Activated naive CD8-positive, alpha-beta T cell treated with anti-CD3 and anti-CD28 coated beads, Interleukin-2, amount 10 ng/mL, durations not matched to agents 7 days and 5 days (primary cell): ENCODE measurements around the gene OCEL1. TPM values are rescaled to one million over a fixed set of nuclear protein-coding genes. Genes with fewer than 3 reads are reported as not detected.
"Not testable (repeated sequence)": the region's sequence is repeated elsewhere in the genome, so short reads cannot be mapped to it uniquely, and the experiment has no call there.

Source experiments
- ATAC-seq: fragments of 150-1000 bp; cut with Tn5 transposase; one replicate; pipeline ENCODE4 v1.10.0; 2021; ENCODE audit warnings: low read depth, moderate library complexity
- POLR2A ChIA-PET: fragments of 350-600 bp; sonication (Branson Sonifier 250); formaldehyde crosslinking; loops from one replicate; lab custom pipeline; 2021; ENCODE audit warnings: antibody characterized with exemption; lab: Charles Lee
- DNase-seq: peaks from one replicate; pipeline ENCODE4 v3.0.0; 2021
- H3K27ac Mint-ChIP-seq: one replicate; pipeline ENCODE4 v1.8.0; 2022; ENCODE audit warnings: mild to moderate bottlenecking, mixed read lengths
- H3K27me3 Mint-ChIP-seq: one replicate; pipeline ENCODE4 v1.8.0; 2022; ENCODE audit warnings: mild to moderate bottlenecking, moderate library complexity, mixed read lengths
- H3K36me3 Mint-ChIP-seq: one replicate; pipeline ENCODE4 v1.8.0; 2021; ENCODE audit warnings: mild to moderate bottlenecking, mixed read lengths
- H3K4me1 Mint-ChIP-seq: one replicate; pipeline ENCODE4 v1.8.0; 2021; ENCODE audit warnings: mixed read lengths
- H3K4me3 Mint-ChIP-seq: one replicate; pipeline ENCODE4 v1.8.0; 2022; ENCODE audit warnings: mild to moderate bottlenecking, moderate library complexity, mixed read lengths
- H3K9me3 Mint-ChIP-seq: one replicate; pipeline ENCODE4 v1.8.0; 2021; ENCODE audit warnings: mixed read lengths
- total RNA-seq, 2 experiments: library from RNA; stranded (reverse); gene quantifications; one replicate each; pipeline ENCODE4 v1.2.3, GENCODE V29; 2021

The OCEL1 gene
- total RNA-seq, 2 experiments from 2014 or later: 31.8 to 39.0 TPM

GRCh38 chr19:17266589-17266974 is 40.6 kb downstream of the OCEL1 start:
- ATAC-seq (no peak), DNase-seq (no peak)
- Mint-ChIP-seq H3K4me1 (peaks cover 20% of the 10 kb centered on the region), H3K27ac (peak overlapping the region; percentile 72), H3K36me3 (peaks cover 7% of the 10 kb centered on the region), H3K4me3 (peak overlapping the region; percentile 89), H3K27me3 (no peaks in the 10 kb centered on the region), H3K9me3 (no peaks in the 10 kb centered on the region)
- POLR2A ChIA-PET: interaction anchor here (0.6 to 1.4 kb wide), 8 partner anchors 9 to 424 kb away, joined by 3 to 4 read pairs (median 4); partner anchors contain the start of genes DDA1 and USE1

DNA sequence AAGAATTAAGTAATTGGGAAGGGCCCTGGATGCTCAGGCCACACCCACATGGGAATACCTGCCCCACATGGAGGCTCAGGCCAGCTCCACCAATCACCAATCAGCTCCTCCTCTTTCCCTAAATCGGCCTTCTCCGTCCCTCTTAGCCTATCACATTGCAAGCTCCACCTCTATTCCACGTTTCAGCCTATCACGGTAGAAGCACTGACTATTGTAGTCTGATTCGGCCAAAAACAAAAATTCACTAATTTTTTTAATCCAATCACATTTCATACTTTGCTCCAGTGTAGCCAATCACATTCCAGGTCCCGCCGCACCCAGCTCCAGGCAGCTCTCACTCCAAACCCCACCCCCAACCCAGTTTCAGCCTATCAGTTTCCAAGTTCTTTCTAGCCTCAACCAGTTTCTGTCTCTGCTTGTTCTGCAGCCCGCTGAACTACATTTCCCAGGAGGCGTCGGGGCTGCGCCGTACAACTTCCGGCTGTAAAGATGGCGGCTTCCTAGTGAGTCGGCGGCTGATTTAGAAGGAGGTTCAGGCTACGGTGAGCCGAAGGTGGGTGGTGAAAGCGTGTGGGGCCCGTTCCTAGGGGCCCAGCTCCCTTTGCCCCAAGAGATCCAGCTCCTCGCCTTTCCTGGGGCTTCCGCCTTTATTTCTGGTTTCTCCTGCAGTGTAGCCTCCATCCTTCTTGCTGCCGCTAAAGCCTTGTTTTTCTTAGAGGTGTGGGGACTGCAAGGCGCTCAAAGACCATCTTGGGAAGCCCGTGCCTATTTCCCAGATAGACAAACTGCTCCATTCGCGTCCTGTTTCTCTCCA is 41.2 kb downstream of the OCEL1 start, which contains the start of gene BABAM1:
Gene BABAM1, plus strand, starts transcription at position 469 of the 814 bp plus-strand sequence. CDS start 1,364 bp downstream, outside the sequence.
- H3K27ac Mint-ChIP-seq: peak within 1 kb of the TSS; percentile 72
- peaks cover 11% of the 10 kb centered on the region for H3K36me3 Mint-ChIP-seq
- ATAC-seq (peak; percentile 96), DNase-seq (peak; percentile 84)
- H3K4me1 Mint-ChIP-seq: peaks cover 20% of the 10 kb centered on the region
- peak within 1 kb of the TSS; percentile 89 for H3K4me3 Mint-ChIP-seq
- no peaks in the 10 kb centered on the region for H3K27me3 Mint-ChIP-seq
- H3K9me3 Mint-ChIP-seq: no peaks in the 10 kb centered on the region
- POLR2A ChIA-PET: interaction anchor here (0.6 to 1.4 kb wide), 11 partner anchors 8 to 425 kb away, joined by 3 to 4 read pairs (median 3); partner anchors contain the start of genes DDA1 and USE1

GRCh38 chr19:17268754-17269153 is 42.7 kb downstream of the OCEL1 start:
- H3K27ac Mint-ChIP-seq: no peak overlapping the region
- peak overlapping the region; percentile 89 for H3K4me3 Mint-ChIP-seq
- ATAC-seq (no peak), DNase-seq (no peak)
- H3K9me3 Mint-ChIP-seq: no peaks in the 10 kb centered on the region
- H3K4me1 Mint-ChIP-seq: peaks cover 20% of the 10 kb centered on the region
- H3K36me3 Mint-ChIP-seq: peaks cover 11% of the 10 kb centered on the region
- POLR2A ChIA-PET: interaction anchor here (0.7 kb wide), 1 partner anchor 217 kb away, joined by 9 read pairs; no protein-coding TSS in a partner anchor
- no peaks in the 10 kb centered on the region for H3K27me3 Mint-ChIP-seq

- H3K27me3 Mint-ChIP-seq, H3K9me3 Mint-ChIP-seq, H3K27ac Mint-ChIP-seq, H3K4me1 Mint-ChIP-seq, DNase-seq, H3K4me3 Mint-ChIP-seq, POLR2A ChIA-PET, ATAC-seq: not testable (repeated sequence)
- peaks cover 19% of the 10 kb centered on the region for H3K36me3 Mint-ChIP-seq
Observed at GRCh38 chr19:17274892-17275291, 48.9 kb downstream of the OCEL1 start.

DNA sequence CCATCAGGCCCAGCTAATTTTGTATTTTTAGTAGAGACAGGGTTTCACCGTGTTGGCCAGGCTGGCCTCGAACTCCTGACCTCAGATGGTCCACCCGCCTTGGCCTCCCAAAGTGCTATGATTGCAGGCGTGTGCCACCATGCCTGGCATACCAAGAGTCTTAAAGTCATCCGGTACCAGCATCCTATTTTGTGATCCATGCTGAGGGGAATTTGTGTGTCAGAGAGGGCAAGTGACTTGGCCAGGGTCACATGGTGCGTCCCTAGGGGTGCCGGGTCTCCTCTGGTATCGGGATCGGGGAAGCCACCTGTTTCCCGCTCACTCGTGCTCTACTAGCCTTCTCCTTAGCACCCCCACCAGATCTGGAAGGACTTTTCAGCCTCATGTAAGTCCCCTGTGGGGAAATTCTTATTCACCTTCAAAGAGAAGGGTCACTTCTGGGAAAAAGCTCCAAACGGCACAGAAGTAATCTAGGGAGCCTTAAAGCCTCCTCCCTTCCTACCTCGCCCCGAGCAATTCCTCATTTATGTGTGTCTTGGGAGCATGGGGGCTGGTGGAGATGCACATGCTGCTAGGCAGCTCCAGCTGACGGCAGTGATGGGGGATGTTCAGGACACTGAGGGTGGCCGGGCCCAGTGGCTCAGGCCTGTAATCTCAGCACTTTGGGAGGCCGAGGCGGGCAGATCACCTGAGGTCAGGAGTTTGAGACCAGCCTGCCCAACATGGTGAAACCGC is 49.6 kb downstream of the OCEL1 start:
- POLR2A ChIA-PET: no interaction called here
- H3K36me3 Mint-ChIP-seq: peaks cover 16% of the 10 kb centered on the region
- no peaks in the 10 kb centered on the region for H3K27me3 Mint-ChIP-seq
- no peak overlapping the region for H3K4me3 Mint-ChIP-seq
- DNase-seq: no peak
- H3K9me3 Mint-ChIP-seq: no peaks in the 10 kb centered on the region
- ATAC-seq: no peak
- peaks cover 2% of the 10 kb centered on the region for H3K4me1 Mint-ChIP-seq
- no peak overlapping the region for H3K27ac Mint-ChIP-seq

Other genes starting within 250 kb of the OCEL1 start
- under 1 TPM; 0.42 to 0.68 TPM for gene CPAMD8, start 199.4 kb upstream of the OCEL1 start, total RNA-seq
- 10 to 100 TPM; 50.7 to 51.7 TPM for gene HAUS8, start 150.8 kb upstream of the OCEL1 start, total RNA-seq
- 100 to 1,000 TPM; 275 to 285 TPM for gene MYO9B, start 150.4 kb upstream of the OCEL1 start, total RNA-seq
- 10 to 100 TPM; 30.1 to 31.8 TPM for gene USE1, start 10.9 kb upstream of the OCEL1 start, total RNA-seq
- 1 to 10 TPM; 2.3 to 3.0 TPM for gene NR2F6, start 19.7 kb downstream of the OCEL1 start, total RNA-seq
- gene USHBP1, start 38.5 kb downstream of the OCEL1 start, total RNA-seq: not detected
- 100 to 1,000 TPM; 104 to 112 TPM for gene BABAM1, start 41.2 kb downstream of the OCEL1 start, total RNA-seq
- gene ANKLE1, start 55.7 kb downstream of the OCEL1 start, total RNA-seq: 1 to 10 TPM; 5.7 to 5.8 TPM
- 10 to 100 TPM; 12.4 to 12.9 TPM for gene ABHD8, start 77.2 kb downstream of the OCEL1 start, total RNA-seq
- 10 to 100 TPM; 88.0 to 92.8 TPM for gene MRPL34, start 79.6 kb downstream of the OCEL1 start, total RNA-seq
- gene DDA1, start 83.3 kb downstream of the OCEL1 start, total RNA-seq: 10 to 100 TPM; 44.1 to 46.7 TPM
- gene ANO8, start 108.6 kb downstream of the OCEL1 start, total RNA-seq: 10 to 100 TPM; 19.5 to 23.1 TPM
- gene GTPBP3, start 111.3 kb downstream of the OCEL1 start, total RNA-seq: 10 to 100 TPM; 41.8 to 46.7 TPM
- gene PLVAP, start 151.1 kb downstream of the OCEL1 start, total RNA-seq: under 1 TPM in 1 of 2 experiments, not detected in 1; 0.68 TPM
- gene CCDC194, start 168.0 kb downstream of the OCEL1 start, total RNA-seq: 1 to 10 TPM; 4.7 to 5.4 TPM
- 100 to 1,000 TPM; 197 to 201 TPM for gene BST2, start 179.4 kb downstream of the OCEL1 start, total RNA-seq
- gene MVB12A, start 193.8 kb downstream of the OCEL1 start, total RNA-seq: 10 to 100 TPM; 34.1 to 40.3 TPM
- gene TMEM221, start 222.4 kb downstream of the OCEL1 start, total RNA-seq: not detected
- not detected for gene NXNL1, start 234.7 kb downstream of the OCEL1 start, total RNA-seq
- 1 to 10 TPM; 8.4 to 9.8 TPM for gene SLC27A1, start 244.3 kb downstream of the OCEL1 start, total RNA-seq